ENCODE data around the gene LRRC25.

Gene LRRC25

DNA sequence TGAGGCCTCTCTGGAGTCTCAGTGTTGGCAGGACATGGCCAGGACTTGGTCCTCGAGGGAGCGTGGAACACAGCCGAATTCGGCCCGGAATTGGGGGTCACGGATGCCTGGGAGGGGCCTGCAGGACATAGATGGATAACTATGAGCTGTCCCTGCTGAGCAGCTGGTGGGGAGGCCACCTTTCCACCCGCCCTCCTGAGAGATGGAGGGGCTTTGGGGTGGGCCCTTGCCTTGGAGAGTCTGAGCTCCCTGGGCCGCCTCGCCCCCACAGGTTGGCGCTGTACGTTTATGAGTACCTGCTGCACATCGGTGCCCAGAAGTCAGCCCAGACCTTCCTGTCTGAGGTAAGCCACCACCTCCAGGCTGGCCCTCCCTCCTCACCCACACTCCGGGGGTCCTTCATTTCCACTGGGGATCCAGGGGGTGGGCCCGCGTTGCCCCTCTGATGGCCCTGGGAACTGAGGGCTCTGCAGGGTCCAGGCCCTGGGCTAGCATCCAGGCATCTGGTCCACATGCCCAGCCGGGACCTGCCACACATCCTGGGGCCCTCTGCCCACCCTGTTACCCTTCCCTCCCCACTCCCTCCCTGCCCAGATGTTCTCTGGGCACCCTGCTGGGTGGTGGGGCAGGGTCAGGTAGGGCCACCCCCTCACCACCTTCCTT, 29.8 kb upstream of the LRRC25 start (continued):
- TF ChIP-seq, protein P1, sequence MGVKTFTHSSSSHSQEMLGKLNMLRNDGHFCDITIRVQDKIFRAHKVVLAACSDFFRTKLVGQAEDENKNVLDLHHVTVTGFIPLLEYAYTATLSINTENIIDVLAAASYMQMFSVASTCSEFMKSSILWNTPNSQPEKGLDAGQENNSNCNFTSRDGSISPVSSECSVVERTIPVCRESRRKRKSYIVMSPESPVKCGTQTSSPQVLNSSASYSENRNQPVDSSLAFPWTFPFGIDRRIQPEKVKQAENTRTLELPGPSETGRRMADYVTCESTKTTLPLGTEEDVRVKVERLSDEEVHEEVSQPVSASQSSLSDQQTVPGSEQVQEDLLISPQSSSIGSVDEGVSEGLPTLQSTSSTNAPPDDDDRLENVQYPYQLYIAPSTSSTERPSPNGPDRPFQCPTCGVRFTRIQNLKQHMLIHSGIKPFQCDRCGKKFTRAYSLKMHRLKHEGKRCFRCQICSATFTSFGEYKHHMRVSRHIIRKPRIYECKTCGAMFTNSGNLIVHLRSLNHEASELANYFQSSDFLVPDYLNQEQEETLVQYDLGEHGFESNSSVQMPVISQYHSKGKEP (tag by site-specific recombination; IDR thresholded peaks at IDR 0.05), result no peak
- TF ChIP-seq BCL11A (tag by site-specific recombination; IDR thresholded peaks at IDR 0.05; ENCODE audit: low read depth) (no peak), FEZF1 (tag by site-specific recombination; IDR thresholded peaks at IDR 0.05) (no peak), MEIS1 (CRISPR knock-in tag; IDR thresholded peaks at IDR 0.05; ENCODE audit: borderline replicate concordance) (no peak), RBAK (tag by site-specific recombination; IDR thresholded peaks at IDR 0.05) (no peak), ZFP69B (tag by site-specific recombination; IDR thresholded peaks at IDR 0.05) (no peak), ZNF341 (tag by site-specific recombination; IDR thresholded peaks at IDR 0.05; ENCODE audit: low read depth) (no peak), WT1 (tag by site-specific recombination; IDR thresholded peaks at IDR 0.05) (no peak), BCL11B (tag by site-specific recombination; IDR thresholded peaks at IDR 0.05; ENCODE audit: low read depth) (0 out of 2 replicates have a peak, but pooled peaks have one; percentile 9), ZNF266 (tag by site-specific recombination; IDR thresholded peaks at IDR 0.05; ENCODE audit: low read depth) (no peak), REST (tag by site-specific recombination; IDR thresholded peaks at IDR 0.05) (no peak), ZNF530 (tag by site-specific recombination; IDR thresholded peaks at IDR 0.05; ENCODE audit: low read depth) (no peak), EGR2 (tag by site-specific recombination; IDR thresholded peaks at IDR 0.05; ENCODE audit: low read depth) (no peak), ZIC2 (tag by site-specific recombination; IDR thresholded peaks at IDR 0.05) (peak; percentile 38), ZNF707 (tag by site-specific recombination; IDR thresholded peaks at IDR 0.05) (no peak), ZNF585B (tag by site-specific recombination; IDR thresholded peaks at IDR 0.05) (no peak), ZNF488 (tag by site-specific recombination; IDR thresholded peaks at IDR 0.05) (no peak), ZNF211 (tag by site-specific recombination; IDR thresholded peaks at IDR 0.05; ENCODE audit: low read depth) (no peak), ZSCAN18 (tag by site-specific recombination; IDR thresholded peaks at IDR 0.05) (no peak)
- TF ChIP-seq, protein P2, sequence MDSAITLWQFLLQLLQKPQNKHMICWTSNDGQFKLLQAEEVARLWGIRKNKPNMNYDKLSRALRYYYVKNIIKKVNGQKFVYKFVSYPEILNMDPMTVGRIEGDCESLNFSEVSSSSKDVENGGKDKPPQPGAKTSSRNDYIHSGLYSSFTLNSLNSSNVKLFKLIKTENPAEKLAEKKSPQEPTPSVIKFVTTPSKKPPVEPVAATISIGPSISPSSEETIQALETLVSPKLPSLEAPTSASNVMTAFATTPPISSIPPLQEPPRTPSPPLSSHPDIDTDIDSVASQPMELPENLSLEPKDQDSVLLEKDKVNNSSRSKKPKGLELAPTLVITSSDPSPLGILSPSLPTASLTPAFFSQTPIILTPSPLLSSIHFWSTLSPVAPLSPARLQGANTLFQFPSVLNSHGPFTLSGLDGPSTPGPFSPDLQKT (IDR thresholded peaks at IDR 0.05; ENCODE audit: borderline replicate concordance, low read depth, low read length), result no peak
- TF ChIP-seq, protein P3, sequence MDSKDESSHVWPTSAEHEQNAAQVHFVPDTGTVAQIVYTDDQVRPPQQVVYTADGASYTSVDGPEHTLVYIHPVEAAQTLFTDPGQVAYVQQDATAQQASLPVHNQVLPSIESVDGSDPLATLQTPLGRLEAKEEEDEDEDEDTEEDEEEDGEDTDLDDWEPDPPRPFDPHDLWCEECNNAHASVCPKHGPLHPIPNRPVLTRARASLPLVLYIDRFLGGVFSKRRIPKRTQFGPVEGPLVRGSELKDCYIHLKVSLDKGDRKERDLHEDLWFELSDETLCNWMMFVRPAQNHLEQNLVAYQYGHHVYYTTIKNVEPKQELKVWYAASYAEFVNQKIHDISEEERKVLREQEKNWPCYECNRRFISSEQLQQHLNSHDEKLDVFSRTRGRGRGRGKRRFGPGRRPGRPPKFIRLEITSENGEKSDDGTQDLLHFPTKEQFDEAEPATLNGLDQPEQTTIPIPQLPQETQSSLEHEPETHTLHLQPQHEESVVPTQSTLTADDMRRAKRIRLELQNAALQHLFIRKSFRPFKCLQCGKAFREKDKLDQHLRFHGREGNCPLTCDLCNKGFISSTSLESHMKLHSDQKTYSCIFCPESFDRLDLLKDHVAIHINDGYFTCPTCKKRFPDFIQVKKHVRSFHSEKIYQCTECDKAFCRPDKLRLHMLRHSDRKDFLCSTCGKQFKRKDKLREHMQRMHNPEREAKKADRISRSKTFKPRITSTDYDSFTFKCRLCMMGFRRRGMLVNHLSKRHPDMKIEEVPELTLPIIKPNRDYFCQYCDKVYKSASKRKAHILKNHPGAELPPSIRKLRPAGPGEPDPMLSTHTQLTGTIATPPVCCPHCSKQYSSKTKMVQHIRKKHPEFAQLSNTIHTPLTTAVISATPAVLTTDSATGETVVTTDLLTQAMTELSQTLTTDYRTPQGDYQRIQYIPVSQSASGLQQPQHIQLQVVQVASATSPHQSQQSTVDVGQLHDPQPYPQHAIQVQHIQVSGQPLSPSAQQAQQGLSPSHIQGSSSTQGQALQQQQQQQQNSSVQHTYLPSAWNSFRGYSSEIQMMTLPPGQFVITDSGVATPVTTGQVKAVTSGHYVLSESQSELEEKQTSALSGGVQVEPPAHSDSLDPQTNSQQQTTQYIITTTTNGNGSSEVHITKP (tag by site-specific recombination; IDR thresholded peaks at IDR 0.05), result peak; percentile 44; the same call in 1 of the 2 replicates
- TF ChIP-seq, protein P4, sequence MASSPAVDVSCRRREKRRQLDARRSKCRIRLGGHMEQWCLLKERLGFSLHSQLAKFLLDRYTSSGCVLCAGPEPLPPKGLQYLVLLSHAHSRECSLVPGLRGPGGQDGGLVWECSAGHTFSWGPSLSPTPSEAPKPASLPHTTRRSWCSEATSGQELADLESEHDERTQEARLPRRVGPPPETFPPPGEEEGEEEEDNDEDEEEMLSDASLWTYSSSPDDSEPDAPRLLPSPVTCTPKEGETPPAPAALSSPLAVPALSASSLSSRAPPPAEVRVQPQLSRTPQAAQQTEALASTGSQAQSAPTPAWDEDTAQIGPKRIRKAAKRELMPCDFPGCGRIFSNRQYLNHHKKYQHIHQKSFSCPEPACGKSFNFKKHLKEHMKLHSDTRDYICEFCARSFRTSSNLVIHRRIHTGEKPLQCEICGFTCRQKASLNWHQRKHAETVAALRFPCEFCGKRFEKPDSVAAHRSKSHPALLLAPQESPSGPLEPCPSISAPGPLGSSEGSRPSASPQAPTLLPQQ (tag by site-specific recombination; IDR thresholded peaks at IDR 0.05), result 0 out of 2 replicates have a peak, but pooled peaks have one; percentile 21
- TF ChIP-seq, protein P5, sequence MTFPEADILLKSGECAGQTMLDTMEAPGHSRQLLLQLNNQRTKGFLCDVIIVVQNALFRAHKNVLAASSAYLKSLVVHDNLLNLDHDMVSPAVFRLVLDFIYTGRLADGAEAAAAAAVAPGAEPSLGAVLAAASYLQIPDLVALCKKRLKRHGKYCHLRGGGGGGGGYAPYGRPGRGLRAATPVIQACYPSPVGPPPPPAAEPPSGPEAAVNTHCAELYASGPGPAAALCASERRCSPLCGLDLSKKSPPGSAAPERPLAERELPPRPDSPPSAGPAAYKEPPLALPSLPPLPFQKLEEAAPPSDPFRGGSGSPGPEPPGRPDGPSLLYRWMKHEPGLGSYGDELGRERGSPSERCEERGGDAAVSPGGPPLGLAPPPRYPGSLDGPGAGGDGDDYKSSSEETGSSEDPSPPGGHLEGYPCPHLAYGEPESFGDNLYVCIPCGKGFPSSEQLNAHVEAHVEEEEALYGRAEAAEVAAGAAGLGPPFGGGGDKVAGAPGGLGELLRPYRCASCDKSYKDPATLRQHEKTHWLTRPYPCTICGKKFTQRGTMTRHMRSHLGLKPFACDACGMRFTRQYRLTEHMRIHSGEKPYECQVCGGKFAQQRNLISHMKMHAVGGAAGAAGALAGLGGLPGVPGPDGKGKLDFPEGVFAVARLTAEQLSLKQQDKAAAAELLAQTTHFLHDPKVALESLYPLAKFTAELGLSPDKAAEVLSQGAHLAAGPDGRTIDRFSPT (tag by site-specific recombination; IDR thresholded peaks at IDR 0.05), result peak; percentile 74

Data from HEK293 (cell line).